CD4-positive, alpha-beta T cell treated with Interleukin-17A for 1 hour (primary cell): ENCODE results near the gene PPM1D.
A peak's percentile ranks its signal among the peaks of the same experiment; 100 is the strongest.

ENCODE experiments used
- DNase-seq: peaks from one replicate; pipeline ENCODE4 v3.0.0-alpha.2; 2020

The PPM1D gene

GRCh38 chr17:60676758-60677307 lies 76.8 kb downstream of the PPM1D start:
- no peak for DNase-seq

- peak; percentile 98 for DNase-seq
Observed at GRCh38 chr17:60677308-60678117, 77.5 kb downstream of the PPM1D start, which contains the start of gene BCAS3. Gene BCAS3, plus strand, starts transcription at chr17:60677851.

- no peak for DNase-seq
Observed at GRCh38 chr17:60678118-60678444, 78.1 kb downstream of the PPM1D start.

- no peak for DNase-seq
Observed at GRCh38 chr17:60679287-60679686, 79.3 kb downstream of the PPM1D start.

- DNase-seq: no peak
Observed at GRCh38 chr17:60680754-60681153, 80.8 kb downstream of the PPM1D start.

GRCh38 chr17:60685437-60685836 lies 85.4 kb downstream of the PPM1D start:
- no peak for DNase-seq

- no peak for DNase-seq
Observed at GRCh38 chr17:60695960-60696359, 96.0 kb downstream of the PPM1D start.

GRCh38 chr17:60699090-60699489 lies 99.1 kb downstream of the PPM1D start:
- DNase-seq: no peak

- no peak for DNase-seq
Observed at GRCh38 chr17:60704170-60704569, 104.2 kb downstream of the PPM1D start.

- no peak for DNase-seq
Observed at GRCh38 chr17:60712675-60713074, 112.7 kb downstream of the PPM1D start.

- DNase-seq: no peak
Observed at GRCh38 chr17:60713608-60714007, 113.6 kb downstream of the PPM1D start.
